Prostate gland (tissue), 2 donors: Measurements from ENCODE around the gene CCDC92B. TPM values are rescaled to one million over a fixed set of nuclear protein-coding genes. Genes with fewer than 3 reads are reported as not detected.

Source experiments
- DNase-seq: peaks from one replicate; pipeline ENCODE4 v3.0.0-alpha.2; 2019; ENCODE audit warnings: low spot score
- H3K27ac ChIP-seq, 2 donors: fragments of 200-600 bp; sonication (generic); 2 replicates each; pipeline ENCODE4 v1.5.1; 2017 to 2019
- H3K27me3 ChIP-seq: fragments of 200-600 bp; sonication (generic); replicated peaks from 2 replicates; pipeline ENCODE4 v1.5.1; 2019; ENCODE audit not compliant: insufficient read depth
- H3K36me3 ChIP-seq, 2 donors: fragments of 200-600 bp; sonication (generic); 1 replicate in 1 of 2; 2 replicates in 1 of 2; pipeline versions ENCODE4 v1.5.1 to v1.8.1; 2017 to 2019
- H3K4me1 ChIP-seq: fragments of 200-600 bp; sonication (generic); replicated peaks from 2 replicates; pipeline ENCODE4 v1.5.1; 2019
- H3K4me3 ChIP-seq, 2 donors: fragments of 200-600 bp; sonication (generic); 2 replicates each; pipeline ENCODE4 v1.5.1; 2017 to 2019
- H3K9me3 ChIP-seq: fragments of 200-600 bp; sonication (generic); 2 replicates; pipeline ENCODE4 v1.5.1; 2017
- CTCF ChIP-seq, 4 experiments: fragments of 200-600 bp in 2 of 4; fragments of 450-650 bp in 2 of 4; sonication (generic) in 2 of 4; IDR thresholded peaks; 1 replicate in 3 of 4; 2 replicates in 1 of 4; pipeline ENCODE4 v1.5.1; 2016 to 2019; ENCODE audit warnings: antibody characterized with exemption in 4 of 4, mild to moderate bottlenecking in 2 of 4, moderate library complexity in 2 of 4
- POLR2A ChIP-seq: fragments of 450-650 bp; IDR thresholded peaks from one replicate; pipeline ENCODE4 v1.6.1; 2016; ENCODE audit warnings: antibody characterized with exemption, mild to moderate bottlenecking
- POLR2AphosphoS5 ChIP-seq: sonication (generic); formaldehyde crosslinking; IDR thresholded peaks from one replicate; pipeline ENCODE4 v1.6.1; 2017; ENCODE audit warnings: antibody characterized with exemption
- WGBS: methylation state at CpG from one replicate; pipeline ENCODE4 v1.1.5; 2018; 5-methylcytosine and 5-hydroxymethylcytosine counted together
- intact Hi-C: fragments of 100-400 bp; cut with DNase I; formaldehyde crosslinking; loops from one replicate; pipeline ENCODE4 v1.14.2; 2022
- total RNA-seq, 2 donors: library from RNA; depleted of rRNA; stranded (reverse); fragments of >200 nt; gene quantifications; one replicate each; pipeline ENCODE4 v1.1.0, GENCODE V29; 2016

CCDC92B gene
- total RNA-seq, 2 donors from 2014 or later = 1.9 TPM; not detected in 1

- Histone ChIP-seq H3K4me1 (no peaks in the 10 kb centered on the region), H3K4me3 (no peak overlapping the region), H3K36me3 (no peaks in the 10 kb centered on the region), H3K9me3 (no peaks in the 10 kb centered on the region), H3K27me3 (peaks cover 14% of the 10 kb centered on the region), H3K27ac (no peak overlapping the region)
- WGBS = 14% methylated on average over 11 of the region's 11 CpGs
- no peak for DNase-seq
- TF ChIP-seq CTCF (IDR thresholded peaks at IDR 0.05) (no peak), POLR2AphosphoS5 (no peak), POLR2A (no peak)
- intact Hi-C loops = no loop called here
Measured at GRCh38 chr17:2745317-2746037, 4.0 kb downstream of the CCDC92B start.

- Histone ChIP-seq H3K4me1 (no peaks in the 10 kb centered on the region), H3K27me3 (no peaks in the 10 kb centered on the region), H3K9me3 (no peaks in the 10 kb centered on the region), H3K36me3 (no peaks in the 10 kb centered on the region), H3K27ac (no peak overlapping the region), H3K4me3 (no peak overlapping the region)
- no peak for TF ChIP-seq POLR2A
- TF ChIP-seq CTCF (IDR thresholded peaks at IDR 0.05) = no peak
- no peak for TF ChIP-seq POLR2AphosphoS5
- WGBS = 88% methylated on average over 15 of the region's 15 CpGs
- no peak for DNase-seq
- intact Hi-C loops = no loop called here
Measured at GRCh38 chr17:2737693-2738092, 11.8 kb downstream of the CCDC92B start.

DNA sequence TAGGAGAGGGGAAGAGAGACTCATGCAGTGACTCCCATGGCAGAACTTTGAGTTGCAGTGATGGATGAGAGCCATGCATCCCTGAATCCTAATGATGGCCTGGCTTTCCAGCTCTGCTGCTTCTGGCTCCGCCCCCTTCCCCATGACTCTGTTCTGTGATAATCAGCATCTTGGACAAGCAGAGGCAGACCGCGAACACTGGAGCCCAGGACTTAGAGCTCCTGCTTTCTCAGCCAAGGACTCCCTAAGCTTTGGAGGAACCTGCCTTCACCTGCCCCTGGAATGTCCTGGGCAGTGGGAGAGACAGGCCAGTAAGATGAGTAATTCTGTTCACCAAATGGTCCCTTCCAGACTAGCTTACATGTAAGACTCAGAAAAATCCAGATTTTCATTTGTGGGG is 12.5 kb downstream of the CCDC92B start:
- no peaks in the 10 kb centered on the region for H3K4me1 ChIP-seq
- 60% methylated on average over 3 of the region's 3 CpGs for WGBS
- intact Hi-C loops = no loop called here
- H3K9me3 ChIP-seq = no peaks in the 10 kb centered on the region
- TF ChIP-seq POLR2AphosphoS5 (no peak), CTCF (IDR thresholded peaks at IDR 0.05) (no peak), POLR2A (no peak)
- H3K36me3 ChIP-seq = no peaks in the 10 kb centered on the region
- no peak for DNase-seq
- H3K27me3 ChIP-seq = no peaks in the 10 kb centered on the region
- H3K4me3 ChIP-seq = no peak overlapping the region
- H3K27ac ChIP-seq = no peak overlapping the region

DNA sequence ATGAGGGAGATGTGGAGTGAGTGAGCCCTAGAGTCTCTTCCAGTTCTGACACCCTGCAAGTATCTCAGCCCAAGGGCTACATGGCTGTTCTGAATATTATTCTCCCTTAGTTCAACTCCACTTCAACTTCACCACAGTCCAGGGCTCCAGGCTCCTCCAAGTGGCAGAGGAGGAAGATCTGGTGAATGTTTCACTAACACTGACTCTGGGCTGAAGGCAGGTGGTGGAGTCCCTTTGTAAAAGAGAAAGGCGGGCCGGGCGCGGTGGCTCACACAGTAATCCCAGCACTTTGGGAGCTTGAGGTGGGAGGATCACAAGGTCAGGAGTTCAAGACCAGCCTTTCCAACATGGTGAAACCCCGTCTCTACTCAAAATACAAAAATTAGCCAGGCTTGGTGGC is 13.6 kb downstream of the CCDC92B start:
- Histone ChIP-seq H3K9me3 (no peaks in the 10 kb centered on the region), H3K27me3 (no peaks in the 10 kb centered on the region), H3K4me3 (no peak overlapping the region), H3K36me3 (no peaks in the 10 kb centered on the region), H3K27ac (no peak overlapping the region), H3K4me1 (no peaks in the 10 kb centered on the region)
- 60% methylated on average over 5 of the region's 5 CpGs for WGBS
- DNase-seq = no peak
- TF ChIP-seq CTCF (IDR thresholded peaks at IDR 0.05) = no peak
- intact Hi-C loops = no loop called here

- Histone ChIP-seq H3K9me3 (no peaks in the 10 kb centered on the region), H3K4me1 (no peaks in the 10 kb centered on the region), H3K36me3 (no peaks in the 10 kb centered on the region), H3K4me3 (no peak overlapping the region), H3K27ac (no peak overlapping the region), H3K27me3 (no peaks in the 10 kb centered on the region)
- TF ChIP-seq POLR2A (no peak), POLR2AphosphoS5 (no peak), CTCF (IDR thresholded peaks at IDR 0.05) (no peak)
- WGBS = 76% methylated on average over 10 of the region's 10 CpGs
- intact Hi-C loops = no loop called here
- no peak for DNase-seq
Measured at GRCh38 chr17:2734939-2735338, 14.5 kb downstream of the CCDC92B start.
